ENCODE data around the gene AMACR. TPM values are rescaled to one million over a fixed set of nuclear protein-coding genes. Genes with fewer than 3 reads are reported as not detected.

Gene AMACR
- total and polyA plus RNA-seq, 2 donors (not counting 3 experiments of a cell fraction or from before 2014, with no cell fraction given) = 6.7 to 8.7 TPM

DNA sequence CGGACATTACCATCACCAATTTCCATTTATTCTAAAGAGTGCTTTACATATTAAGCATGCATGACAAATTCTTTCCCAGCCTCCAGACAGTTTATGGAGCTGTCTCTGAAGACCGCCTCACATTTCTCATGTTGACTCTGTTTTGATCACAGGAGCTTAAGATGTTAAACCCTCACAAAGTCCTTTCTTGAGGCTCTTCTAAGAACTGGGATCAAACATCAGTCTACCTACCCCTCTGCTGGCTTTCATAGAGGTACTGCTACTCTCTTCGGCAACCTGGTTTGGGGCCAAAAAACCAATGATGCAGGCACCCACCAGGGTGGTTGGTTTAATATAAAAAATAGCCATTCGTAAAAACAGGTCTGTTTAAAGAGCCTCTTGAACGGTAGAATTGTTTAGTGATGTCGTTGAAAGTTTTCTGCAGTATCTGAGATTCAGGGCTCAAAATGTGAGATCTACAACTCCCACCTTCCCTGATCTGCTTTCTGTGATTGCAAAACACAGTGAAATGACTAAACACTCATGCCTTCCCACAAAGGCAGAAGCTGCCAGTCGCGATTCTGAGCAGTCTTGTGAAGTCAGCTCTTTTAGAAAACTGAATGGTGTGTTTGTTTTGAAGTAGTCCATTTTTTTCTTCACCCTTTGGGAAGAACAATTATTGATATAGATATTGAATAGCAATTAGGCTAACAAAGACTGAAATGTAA lies 68.1 kb downstream of the AMACR start:
- no peak overlapping the region for H2AFZ ChIP-seq (ENCODE audit: low read depth, low read length)
- no peak overlapping the region for H3K4me3 ChIP-seq (replicated peaks in 1 of 3; ENCODE audit: insufficient read depth in 1 of 3, low read depth in 1 of 3, low read length in 3 of 3)
- no peak overlapping the region for H3K9ac ChIP-seq (replicated peaks; ENCODE audit: extremely low read depth, insufficient read depth, low read length)
- no peak overlapping the region for H3K27ac ChIP-seq (ENCODE audit: insufficient read depth, low read depth, low read length)
- no peaks in the 10 kb centered on the region for H3K9me1 ChIP-seq (replicated peaks; ENCODE audit: control insufficient read depth, extremely low read depth, insufficient read depth, low read length)
- H3K4me1 ChIP-seq (ENCODE audit: control insufficient read depth, extremely low read depth, insufficient read depth, low read length) = peaks cover 5% of the 10 kb centered on the region
- no peaks in the 10 kb centered on the region for H3K79me2 ChIP-seq (ENCODE audit: control insufficient read depth, insufficient read depth, low read length)
- intact Hi-C loops (cut with micrococcal nuclease) = no loop called here
- no peaks in the 10 kb centered on the region for H4K20me1 ChIP-seq (replicated peaks; ENCODE audit: control insufficient read depth, extremely low read depth, insufficient read depth, low read length)
- no peaks in the 10 kb centered on the region for H3K9me3 ChIP-seq (replicated peaks; ENCODE audit: control insufficient read depth, insufficient read depth, low read length)
- H3K36me3 ChIP-seq (ENCODE audit: control insufficient read depth in 2 of 2, extremely low read depth in 1 of 2, insufficient read depth in 2 of 2, low read length in 2 of 2) = no peaks in the 10 kb centered on the region
- dilution Hi-C loops (cut with MboI; ENCODE audit: extremely low pct_ligation_motif_present, low sequenced_read_pairs) = no loop called here
- TF ChIP-seq MYC (IDR thresholded peaks at IDR 0.05; ENCODE audit: low read depth, low read length) (no peak), POLR2A (IDR thresholded peaks at IDR 0.05; ENCODE audit: low read depth, low read length) (no peak), GATA2 (IDR thresholded peaks at IDR 0.05; ENCODE audit: insufficient read depth, insufficient read length, low read depth, low read length) (no peak), FOS (IDR thresholded peaks at IDR 0.05; ENCODE audit: borderline replicate concordance, insufficient read depth, low read length) (no peak), JUN (IDR thresholded peaks at IDR 0.05; ENCODE audit: borderline replicate concordance, insufficient read depth, insufficient read length, low read depth) (no peak), CTCF (IDR thresholded peaks at IDR 0.05; ENCODE audit: extremely low read depth in 1 of 2, insufficient read depth in 1 of 2, low read depth in 1 of 2, low read length in 2 of 2) (no peak)
- BruUV-seq (replicated peaks) = no TSS peak
- DNase-seq (ENCODE audit: low read depth, low spot score) (no peak), FAIRE-seq (no peak)
- no peak overlapping the region for H3K4me2 ChIP-seq (ENCODE audit: insufficient read depth, low read length)
- H3K27me3 ChIP-seq (ENCODE audit: control insufficient read depth in 2 of 2, insufficient read depth in 2 of 2, low read length in 2 of 2) = peaks cover 42 to 49% of the 10 kb centered on the region in 2 experiments
- ChIA-PET POLR2A (no interaction called here), CTCF (interaction anchor here (0.6 to 2.5 kb wide), 3 partner anchors 56 to 504 kb away, joined by 3 to 10 read pairs (median 5); no protein-coding TSS in a partner anchor)
